Hepatocyte (in vitro differentiated cells): Measurements from ENCODE around the gene ONECUT2. TPM values are rescaled to one million over a fixed set of nuclear protein-coding genes. Genes with fewer than 3 reads are reported as not detected.

ENCODE experiments used
- DNase-seq: peaks from one replicate; pipeline ENCODE4 v3.0.0-alpha.2; 2016; ENCODE audit warnings: low spot score
- H2AFZ ChIP-seq: fragments of 200-600 bp; sonication (generic); 2 replicates; pipeline ENCODE4 v1.6.0; 2016; ENCODE audit warnings: antibody characterized with exemption, mild to moderate bottlenecking
- H3K27ac ChIP-seq: fragments of 200-600 bp; sonication (generic); 2 replicates; pipeline ENCODE4 v1.5.1; 2016; ENCODE audit warnings: mild to moderate bottlenecking
- H3K27me3 ChIP-seq: fragments of 200-600 bp; sonication (generic); 2 replicates; pipeline ENCODE4 v1.6.1; 2016
- H3K36me3 ChIP-seq: fragments of 200-600 bp; sonication (generic); replicated peaks from 2 replicates; pipeline ENCODE4 v1.5.1; 2016; ENCODE audit warnings: low read depth; ENCODE audit not compliant: insufficient read depth
- H3K4me1 ChIP-seq: fragments of 200-600 bp; sonication (generic); 2 replicates; pipeline ENCODE4 v1.5.1; 2016; ENCODE audit warnings: mild to moderate bottlenecking, moderate library complexity; ENCODE audit not compliant: insufficient read depth
- H3K4me2 ChIP-seq: fragments of 200-600 bp; sonication (generic); 2 replicates; pipeline ENCODE4 v1.6.0; 2016
- H3K4me3 ChIP-seq: fragments of 200-600 bp; sonication (generic); 2 replicates; pipeline ENCODE4 v1.5.1; 2016; ENCODE audit warnings: mild to moderate bottlenecking
- H3K79me2 ChIP-seq: fragments of 200-600 bp; sonication (generic); 2 replicates; pipeline ENCODE4 v1.6.0; 2017; ENCODE audit warnings: mild to moderate bottlenecking
- H3K9me2 ChIP-seq: fragments of 200-600 bp; sonication (generic); replicated peaks from 2 replicates; pipeline ENCODE4 v1.6.0; 2017; ENCODE audit warnings: mild to moderate bottlenecking; ENCODE audit not compliant: insufficient read depth
- H3K9me3 ChIP-seq: fragments of 200-600 bp; sonication (generic); 2 replicates; pipeline ENCODE4 v1.5.1; 2016; ENCODE audit warnings: low read depth, mild to moderate bottlenecking
- H4K20me1 ChIP-seq: fragments of 200-600 bp; sonication (generic); 2 replicates; pipeline ENCODE4 v1.6.0; 2016; ENCODE audit warnings: mild to moderate bottlenecking; ENCODE audit not compliant: insufficient read depth, poor library complexity, severe bottlenecking
- EZH2 ChIP-seq: fragments of 200-600 bp; sonication (generic); IDR thresholded peaks from 2 replicates; pipeline ENCODE4 v1.6.1; 2016; ENCODE audit warnings: antibody characterized with exemption, mild to moderate bottlenecking, borderline replicate concordance
- EZH2phosphoT487 ChIP-seq: fragments of 200-600 bp; sonication (generic); IDR thresholded peaks from one replicate; pipeline ENCODE4 v1.6.1; 2018; ENCODE audit warnings: antibody characterized with exemption, mild to moderate bottlenecking, low read depth, moderate library complexity; ENCODE audit not compliant: unreplicated experiment, severe bottlenecking
- WGBS: methylation state at CpG from one replicate; pipeline ENCODE4 v1.1.6; 2016; ENCODE audit warnings: low lambda C conversion rate; ENCODE audit errors: missing lambda C conversion rate; 5-methylcytosine and 5-hydroxymethylcytosine counted together
- polyA plus RNA-seq: library from polyadenylated mRNA; unstranded; fragments of >200 nt; fragmentation: Nextera tagmentation; extraction: Ambion mirVana; gene quantifications from 2 replicates; pipeline ENCODE4 v1.2.1, GENCODE V29; 2016
- total RNA-seq: library from RNA; depleted of rRNA; stranded (reverse); fragments of >200 nt; gene quantifications from 2 replicates; pipeline ENCODE4 v1.2.3, GENCODE V29; 2014
- TF ChIP-seq, protein P1 (sequence below): fragments of 200-600 bp; sonication (generic); IDR thresholded peaks from 2 replicates; pipeline ENCODE4 v1.5.1; 2016; ENCODE audit warnings: antibody characterized with exemption, mild to moderate bottlenecking; ENCODE audit not compliant: poor library complexity

ONECUT2 gene
- total and polyA plus RNA-seq, 2 experiments from 2014 or later = 0.24 to 1.7 TPM

DNA sequence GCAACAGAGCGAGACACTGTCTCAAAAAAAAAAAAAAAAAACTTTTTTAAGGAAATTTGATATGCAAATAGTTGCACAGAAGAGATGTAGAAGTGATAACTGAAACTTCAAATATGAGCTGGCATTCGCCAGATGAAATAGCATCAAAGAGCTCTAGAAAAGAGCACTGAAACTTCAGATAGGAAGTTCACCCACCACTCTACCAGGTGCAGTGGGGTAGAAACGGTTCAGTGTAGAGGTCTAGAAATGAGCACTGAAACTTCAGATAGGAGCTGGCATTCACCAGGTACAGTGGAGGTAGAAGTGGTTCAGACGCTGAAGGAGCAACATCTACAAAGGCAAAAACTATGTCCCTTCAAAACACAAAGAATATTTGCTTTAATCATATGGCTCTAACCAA is 9.0 kb upstream of the ONECUT2 start:
- Histone ChIP-seq H3K27ac (no peak overlapping the region), H3K9me3 (no peaks in the 10 kb centered on the region), H3K79me2 (no peaks in the 10 kb centered on the region), H2AFZ (no peak overlapping the region), H3K4me3 (no peak overlapping the region), H3K4me2 (no peak overlapping the region), H4K20me1 (no peaks in the 10 kb centered on the region), H3K36me3 (no peaks in the 10 kb centered on the region), H3K27me3 (peaks cover 62% of the 10 kb centered on the region), H3K9me2 (no peaks in the 10 kb centered on the region), H3K4me1 (peaks cover 7% of the 10 kb centered on the region)
- TF ChIP-seq EZH2 (no peak), EZH2phosphoT487 (no peak)
- TF ChIP-seq, protein P1, sequence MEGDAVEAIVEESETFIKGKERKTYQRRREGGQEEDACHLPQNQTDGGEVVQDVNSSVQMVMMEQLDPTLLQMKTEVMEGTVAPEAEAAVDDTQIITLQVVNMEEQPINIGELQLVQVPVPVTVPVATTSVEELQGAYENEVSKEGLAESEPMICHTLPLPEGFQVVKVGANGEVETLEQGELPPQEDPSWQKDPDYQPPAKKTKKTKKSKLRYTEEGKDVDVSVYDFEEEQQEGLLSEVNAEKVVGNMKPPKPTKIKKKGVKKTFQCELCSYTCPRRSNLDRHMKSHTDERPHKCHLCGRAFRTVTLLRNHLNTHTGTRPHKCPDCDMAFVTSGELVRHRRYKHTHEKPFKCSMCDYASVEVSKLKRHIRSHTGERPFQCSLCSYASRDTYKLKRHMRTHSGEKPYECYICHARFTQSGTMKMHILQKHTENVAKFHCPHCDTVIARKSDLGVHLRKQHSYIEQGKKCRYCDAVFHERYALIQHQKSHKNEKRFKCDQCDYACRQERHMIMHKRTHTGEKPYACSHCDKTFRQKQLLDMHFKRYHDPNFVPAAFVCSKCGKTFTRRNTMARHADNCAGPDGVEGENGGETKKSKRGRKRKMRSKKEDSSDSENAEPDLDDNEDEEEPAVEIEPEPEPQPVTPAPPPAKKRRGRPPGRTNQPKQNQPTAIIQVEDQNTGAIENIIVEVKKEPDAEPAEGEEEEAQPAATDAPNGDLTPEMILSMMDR = no peak
- 89% methylated on average over 4 of the region's 4 CpGs for WGBS
- no peak for DNase-seq

DNA sequence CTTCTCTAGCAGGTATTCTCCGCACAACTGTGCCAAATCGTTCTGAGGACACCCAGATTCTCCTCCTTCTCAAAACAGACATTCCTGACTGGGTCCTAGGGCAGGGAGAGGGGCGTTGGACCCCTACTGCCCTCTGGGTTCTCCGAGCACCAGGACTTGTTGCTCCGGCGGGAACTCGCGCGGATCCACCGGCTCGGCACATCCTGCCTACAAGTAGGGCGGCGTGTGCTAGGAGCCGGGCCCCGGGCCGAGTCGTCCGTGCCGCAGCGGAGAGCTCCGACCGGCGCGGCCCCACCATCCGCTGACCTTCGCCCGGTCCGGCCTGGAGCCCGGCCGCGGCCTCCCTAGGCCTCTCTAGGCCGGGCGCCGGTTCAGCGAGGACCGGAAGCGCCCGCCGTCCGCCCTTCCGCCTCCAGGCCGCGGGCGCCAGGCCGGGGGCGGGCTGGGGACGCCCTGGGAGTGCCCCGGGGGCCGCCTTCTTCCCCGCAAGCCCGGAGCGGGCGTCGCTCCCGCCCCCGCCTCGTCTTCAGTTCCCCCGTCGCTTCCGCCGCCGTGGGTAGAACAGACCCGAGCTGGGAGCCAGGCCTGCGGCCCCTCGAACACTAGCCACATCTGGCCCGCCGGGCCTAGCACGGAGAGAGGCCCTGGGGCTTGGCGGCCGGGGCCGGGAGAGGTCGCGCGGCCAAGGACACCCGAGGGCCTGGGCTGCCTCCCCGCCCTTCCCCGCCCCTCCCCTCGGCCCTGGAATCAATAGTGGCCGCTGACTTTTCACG is 7.6 kb upstream of the ONECUT2 start:
- H3K36me3 ChIP-seq = no peaks in the 10 kb centered on the region
- TF ChIP-seq EZH2 = peak; percentile 49
- TF ChIP-seq, protein P1 = no peak
- no peak for TF ChIP-seq EZH2phosphoT487
- 11% methylated on average over 46 of the region's 80 CpGs for WGBS
- peaks cover 77% of the 10 kb centered on the region for H3K27me3 ChIP-seq
- no peaks in the 10 kb centered on the region for H3K9me3 ChIP-seq
- peak overlapping the region; percentile 28 for H3K4me3 ChIP-seq
- no peaks in the 10 kb centered on the region for H3K79me2 ChIP-seq
- no peaks in the 10 kb centered on the region for H4K20me1 ChIP-seq
- peak; percentile 46 for DNase-seq
- H3K4me2 ChIP-seq = peak overlapping the region; percentile 80
- H3K4me1 ChIP-seq = peaks cover 7% of the 10 kb centered on the region
- H2AFZ ChIP-seq = peak overlapping the region; percentile 73
- H3K9me2 ChIP-seq = no peaks in the 10 kb centered on the region
- no peak overlapping the region for H3K27ac ChIP-seq

DNA sequence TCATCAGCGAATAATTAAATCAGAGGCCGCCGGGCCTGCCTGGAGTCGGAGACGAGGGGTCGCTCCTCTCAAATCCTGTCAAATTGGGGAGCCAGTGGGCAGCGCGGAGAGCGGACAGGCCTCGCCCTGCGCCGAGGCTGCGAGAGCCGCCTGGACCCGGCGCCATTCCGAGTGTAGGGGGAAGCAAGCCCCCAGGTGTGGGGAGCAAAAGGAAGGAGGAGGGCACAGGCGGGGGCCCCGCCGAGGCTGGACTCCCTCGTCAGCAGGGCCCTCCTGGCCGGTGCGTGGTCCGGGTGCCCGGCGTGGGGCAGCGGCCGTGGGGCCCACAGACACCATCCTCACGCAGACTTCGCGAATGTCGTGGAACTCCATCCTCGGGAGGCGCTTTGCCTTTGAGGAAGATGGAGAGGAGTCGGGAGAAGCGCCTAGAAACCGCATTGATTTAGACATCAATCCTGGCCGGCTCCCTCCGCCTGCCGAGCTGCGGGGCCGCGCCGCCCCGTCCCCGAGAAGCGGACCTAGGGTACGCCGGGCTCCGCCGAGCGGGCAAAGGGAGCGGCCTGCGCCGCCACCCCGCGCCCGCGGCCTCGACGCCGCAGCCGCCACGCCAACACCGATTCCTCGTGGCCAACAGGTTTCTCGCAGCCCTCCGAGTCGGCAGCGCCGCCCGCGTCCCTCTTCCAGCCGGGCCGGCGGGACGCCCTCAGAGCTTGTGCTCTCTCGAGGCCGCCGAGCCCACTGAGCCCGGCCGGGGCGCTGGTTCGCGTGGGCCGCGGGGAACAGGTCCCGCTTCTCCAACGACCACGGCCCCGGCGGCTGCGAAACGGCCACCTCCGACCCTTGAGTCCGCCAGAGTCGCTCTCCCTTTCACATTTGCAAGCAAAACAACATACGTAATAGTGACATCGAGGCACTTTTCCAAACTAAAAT is 6.7 kb upstream of the ONECUT2 start:
- Histone ChIP-seq H3K27ac (no peak overlapping the region), H3K9me3 (no peaks in the 10 kb centered on the region), H3K9me2 (no peaks in the 10 kb centered on the region), H3K27me3 (peaks cover 85% of the 10 kb centered on the region), H3K4me3 (no peak overlapping the region), H3K4me1 (peaks cover 7% of the 10 kb centered on the region), H4K20me1 (no peaks in the 10 kb centered on the region), H2AFZ (peak overlapping the region; percentile 73), H3K36me3 (no peaks in the 10 kb centered on the region), H3K4me2 (peak overlapping the region; percentile 80), H3K79me2 (no peaks in the 10 kb centered on the region)
- TF ChIP-seq EZH2 (peak; percentile 95), EZH2phosphoT487 (peak; percentile 88)
- TF ChIP-seq, protein P1 = no peak
- DNase-seq = no peak
- WGBS = 3% methylated on average over 95 of the region's 99 CpGs
